Loucy (cell line): ENCODE measurements around the gene CGA.

Experiments
- CTCF ChIP-seq: fragments of 200-600 bp; sonication (generic); conservative IDR thresholded peaks from 2 replicates; pipeline ENCODE4 v1.5.1; 2014; ENCODE audit warnings: mild to moderate bottlenecking, antibody characterized with exemption, low read length
- EZH2phosphoT487 ChIP-seq: fragments of 200-600 bp; IDR thresholded peaks from 2 replicates; pipeline ENCODE4 v1.6.1; 2018; ENCODE audit warnings: antibody characterized with exemption, mild to moderate bottlenecking, moderate library complexity, borderline replicate concordance

- TF ChIP-seq CTCF (no peak), EZH2phosphoT487 (no peak)
Observed at GRCh38 chr6:87071683-87072082, 23.2 kb downstream of the CGA start.
